ENCODE results near the gene NFKBIE.

Gene NFKBIE

DNA sequence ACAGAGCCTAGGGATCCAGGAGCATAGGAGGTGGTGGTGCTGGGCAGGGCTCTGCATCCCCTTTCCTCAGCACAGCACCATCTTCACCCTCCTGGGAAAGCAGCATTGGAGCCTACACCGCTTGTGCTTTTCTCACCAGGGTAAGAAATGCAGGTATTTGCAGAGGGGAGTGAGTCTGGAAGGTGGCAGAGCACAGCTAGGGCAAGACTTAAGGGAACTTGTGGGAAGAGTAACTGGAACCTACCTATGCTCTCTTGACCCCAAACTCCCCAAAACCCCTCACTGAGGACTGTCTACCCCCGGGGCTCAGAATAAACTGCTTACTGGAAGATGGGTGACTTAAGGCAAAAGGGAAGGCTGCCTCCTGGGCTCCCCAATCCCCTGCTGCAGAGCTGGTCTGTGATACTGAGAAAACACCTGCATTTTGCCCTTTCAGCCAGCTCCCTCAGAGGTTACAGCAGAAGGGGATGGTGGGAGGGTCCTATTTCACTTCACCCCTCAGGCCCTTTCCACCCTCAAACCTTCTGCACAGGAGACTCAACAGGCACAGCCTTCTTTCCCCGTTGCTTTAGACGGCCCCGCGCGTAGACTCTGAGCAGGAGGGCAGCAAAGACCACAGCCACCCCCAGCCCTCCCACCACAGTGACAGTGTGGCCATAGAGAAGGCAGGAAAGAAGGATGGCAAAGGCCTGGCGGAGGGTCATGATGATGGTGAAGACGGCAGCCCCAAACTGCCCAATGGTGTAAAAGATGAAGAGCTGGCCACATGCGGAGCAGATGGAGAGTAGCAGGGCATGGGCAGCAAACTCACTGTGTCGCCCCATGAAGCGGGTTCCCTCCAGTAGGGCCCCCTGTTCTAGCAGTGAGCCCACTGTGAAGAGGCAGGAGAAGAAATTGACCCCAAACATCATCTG lies 10.9 kb downstream of the NFKBIE start:
- Histone ChIP-seq H3F3A (ENCODE audit: low read depth) (peaks cover 22% of the 10 kb centered on the region), H3K9me3 (ENCODE audit: insufficient read depth, low read depth, low read length) (no peaks in the 10 kb centered on the region), H3K36me3 (ENCODE audit: insufficient read depth, low read length) (peaks cover 67% of the 10 kb centered on the region), H3K9ac (ENCODE audit: low read depth, low read length, poor library complexity, severe bottlenecking) (no peak overlapping the region), H3K4me3 (ENCODE audit: low read length, poor library complexity, severe bottlenecking) (no peak overlapping the region), H3K79me2 (ENCODE audit: insufficient read depth, low read length) (peaks cover 58% of the 10 kb centered on the region), H4K20me1 (ENCODE audit: insufficient read depth, low read length, poor library complexity, severe bottlenecking) (peaks cover 61% of the 10 kb centered on the region), H3K9me2 (replicated peaks; ENCODE audit: low read depth, low read length) (no peaks in the 10 kb centered on the region), H3K4me2 (ENCODE audit: low read depth, low read length, poor library complexity, severe bottlenecking) (peak overlapping the region; percentile 9), H3K27me3 (ENCODE audit: insufficient read depth, low read length, poor library complexity, severe bottlenecking) (no peaks in the 10 kb centered on the region), H2AFZ (ENCODE audit: low read length) (no peak overlapping the region), H3K4me1 (ENCODE audit: insufficient read depth, low read length, poor library complexity, severe bottlenecking) (peaks cover 31% of the 10 kb centered on the region)
- TF ChIP-seq, protein P1, sequence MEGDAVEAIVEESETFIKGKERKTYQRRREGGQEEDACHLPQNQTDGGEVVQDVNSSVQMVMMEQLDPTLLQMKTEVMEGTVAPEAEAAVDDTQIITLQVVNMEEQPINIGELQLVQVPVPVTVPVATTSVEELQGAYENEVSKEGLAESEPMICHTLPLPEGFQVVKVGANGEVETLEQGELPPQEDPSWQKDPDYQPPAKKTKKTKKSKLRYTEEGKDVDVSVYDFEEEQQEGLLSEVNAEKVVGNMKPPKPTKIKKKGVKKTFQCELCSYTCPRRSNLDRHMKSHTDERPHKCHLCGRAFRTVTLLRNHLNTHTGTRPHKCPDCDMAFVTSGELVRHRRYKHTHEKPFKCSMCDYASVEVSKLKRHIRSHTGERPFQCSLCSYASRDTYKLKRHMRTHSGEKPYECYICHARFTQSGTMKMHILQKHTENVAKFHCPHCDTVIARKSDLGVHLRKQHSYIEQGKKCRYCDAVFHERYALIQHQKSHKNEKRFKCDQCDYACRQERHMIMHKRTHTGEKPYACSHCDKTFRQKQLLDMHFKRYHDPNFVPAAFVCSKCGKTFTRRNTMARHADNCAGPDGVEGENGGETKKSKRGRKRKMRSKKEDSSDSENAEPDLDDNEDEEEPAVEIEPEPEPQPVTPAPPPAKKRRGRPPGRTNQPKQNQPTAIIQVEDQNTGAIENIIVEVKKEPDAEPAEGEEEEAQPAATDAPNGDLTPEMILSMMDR (conservative IDR thresholded peaks at IDR 0.05; ENCODE audit: low read length): no peak
- no peak for TF ChIP-seq EZH2phosphoT487 (IDR thresholded peaks at IDR 0.05; ENCODE audit: borderline replicate concordance)

DNA sequence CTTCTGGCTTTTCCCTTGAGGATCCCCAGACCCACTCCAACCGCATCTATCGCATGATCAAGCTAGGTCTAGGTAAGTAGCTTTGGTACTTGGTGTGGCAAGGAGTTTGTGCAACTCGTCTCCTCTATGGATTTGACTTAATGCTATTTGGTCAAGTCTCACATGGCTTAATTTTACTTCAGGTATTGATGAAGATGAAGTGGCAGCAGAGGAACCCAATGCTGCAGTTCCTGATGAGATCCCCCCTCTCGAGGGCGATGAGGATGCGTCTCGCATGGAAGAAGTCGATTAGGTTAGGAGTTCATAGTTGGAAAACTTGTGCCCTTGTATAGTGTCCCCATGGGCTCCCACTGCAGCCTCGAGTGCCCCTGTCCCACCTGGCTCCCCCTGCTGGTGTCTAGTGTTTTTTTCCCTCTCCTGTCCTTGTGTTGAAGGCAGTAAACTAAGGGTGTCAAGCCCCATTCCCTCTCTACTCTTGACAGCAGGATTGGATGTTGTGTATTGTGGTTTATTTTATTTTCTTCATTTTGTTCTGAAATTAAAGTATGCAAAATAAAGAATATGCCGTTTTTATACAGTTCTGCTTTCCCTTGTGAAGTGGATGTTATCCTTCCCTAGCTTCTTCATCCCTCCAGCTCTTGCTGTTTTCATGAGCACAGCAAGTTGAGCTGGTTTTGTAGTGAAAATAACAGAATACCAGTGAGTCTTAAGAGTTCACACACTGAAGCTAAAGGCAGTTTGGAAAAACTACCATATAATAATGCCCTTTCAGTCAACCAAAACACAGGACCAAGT lies 11.8 kb downstream of the NFKBIE start:
- H3F3A ChIP-seq (ENCODE audit: low read depth): peaks cover 22% of the 10 kb centered on the region
- H3K9me2 ChIP-seq (replicated peaks; ENCODE audit: low read depth, low read length): no peaks in the 10 kb centered on the region
- no peaks in the 10 kb centered on the region for H3K9me3 ChIP-seq (ENCODE audit: insufficient read depth, low read depth, low read length)
- H3K36me3 ChIP-seq (ENCODE audit: insufficient read depth, low read length): peaks cover 72% of the 10 kb centered on the region
- H3K79me2 ChIP-seq (ENCODE audit: insufficient read depth, low read length): peaks cover 68% of the 10 kb centered on the region
- peaks cover 70% of the 10 kb centered on the region for H4K20me1 ChIP-seq (ENCODE audit: insufficient read depth, low read length, poor library complexity, severe bottlenecking)
- no peak overlapping the region for H3K9ac ChIP-seq (ENCODE audit: low read depth, low read length, poor library complexity, severe bottlenecking)
- peaks cover 40% of the 10 kb centered on the region for H3K4me1 ChIP-seq (ENCODE audit: insufficient read depth, low read length, poor library complexity, severe bottlenecking)
- no peak overlapping the region for H2AFZ ChIP-seq (ENCODE audit: low read length)
- H3K4me3 ChIP-seq (ENCODE audit: low read length, poor library complexity, severe bottlenecking): no peak overlapping the region
- TF ChIP-seq EZH2phosphoT487 (IDR thresholded peaks at IDR 0.05; ENCODE audit: borderline replicate concordance): no peak
- TF ChIP-seq, protein P1 (conservative IDR thresholded peaks at IDR 0.05; ENCODE audit: low read length): peak; percentile 69
- H3K27me3 ChIP-seq (ENCODE audit: insufficient read depth, low read length, poor library complexity, severe bottlenecking): no peaks in the 10 kb centered on the region
- H3K4me2 ChIP-seq (ENCODE audit: low read depth, low read length, poor library complexity, severe bottlenecking): no peak overlapping the region

DNA sequence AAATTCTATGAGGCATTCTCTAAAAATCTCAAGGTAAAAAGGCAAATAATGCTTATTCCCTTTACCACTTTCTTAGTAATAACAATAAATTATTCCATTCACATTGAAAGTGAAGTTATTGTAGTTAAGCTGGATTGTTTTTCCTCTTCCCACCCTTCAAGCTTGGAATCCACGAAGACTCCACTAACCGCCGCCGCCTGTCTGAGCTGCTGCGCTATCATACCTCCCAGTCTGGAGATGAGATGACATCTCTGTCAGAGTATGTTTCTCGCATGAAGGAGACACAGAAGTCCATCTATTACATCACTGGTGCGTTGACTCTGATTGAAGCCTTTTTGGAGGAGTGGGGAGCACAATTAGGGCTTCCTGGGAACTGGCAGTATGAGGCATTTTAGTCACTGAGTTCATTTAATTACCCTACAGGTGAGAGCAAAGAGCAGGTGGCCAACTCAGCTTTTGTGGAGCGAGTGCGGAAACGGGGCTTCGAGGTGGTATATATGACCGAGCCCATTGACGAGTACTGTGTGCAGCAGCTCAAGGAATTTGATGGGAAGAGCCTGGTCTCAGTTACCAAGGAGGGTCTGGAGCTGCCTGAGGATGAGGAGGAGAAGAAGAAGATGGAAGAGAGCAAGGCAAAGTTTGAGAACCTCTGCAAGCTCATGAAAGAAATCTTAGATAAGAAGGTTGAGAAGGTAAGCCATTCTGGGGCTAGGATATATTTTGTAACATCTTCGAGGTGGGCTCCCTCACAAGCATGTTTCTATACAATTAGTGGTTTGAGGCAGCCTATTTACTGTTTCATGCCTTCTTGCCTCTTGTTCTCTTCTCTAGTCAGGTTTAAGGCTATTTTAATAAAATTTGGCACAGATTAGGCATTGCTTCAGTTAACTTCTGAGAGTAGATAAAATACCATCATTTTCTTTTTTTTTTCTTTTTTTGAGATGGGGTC lies 13.5 kb downstream of the NFKBIE start:
- Histone ChIP-seq H3K4me1 (ENCODE audit: insufficient read depth, low read length, poor library complexity, severe bottlenecking) (peaks cover 44% of the 10 kb centered on the region), H2AFZ (ENCODE audit: low read length) (no peak overlapping the region), H3K79me2 (ENCODE audit: insufficient read depth, low read length) (peaks cover 81% of the 10 kb centered on the region), H3K4me3 (ENCODE audit: low read length, poor library complexity, severe bottlenecking) (no peak overlapping the region), H3K4me2 (ENCODE audit: low read depth, low read length, poor library complexity, severe bottlenecking) (peak overlapping the region; percentile 96), H3K27me3 (ENCODE audit: insufficient read depth, low read length, poor library complexity, severe bottlenecking) (peaks cover 3% of the 10 kb centered on the region), H4K20me1 (ENCODE audit: insufficient read depth, low read length, poor library complexity, severe bottlenecking) (peaks cover 86% of the 10 kb centered on the region), H3K9me2 (replicated peaks; ENCODE audit: low read depth, low read length) (no peaks in the 10 kb centered on the region), H3K9ac (ENCODE audit: low read depth, low read length, poor library complexity, severe bottlenecking) (no peak overlapping the region), H3F3A (ENCODE audit: low read depth) (peaks cover 22% of the 10 kb centered on the region), H3K9me3 (ENCODE audit: insufficient read depth, low read depth, low read length) (no peaks in the 10 kb centered on the region), H3K36me3 (ENCODE audit: insufficient read depth, low read length) (peaks cover 75% of the 10 kb centered on the region)
- TF ChIP-seq EZH2phosphoT487 (IDR thresholded peaks at IDR 0.05; ENCODE audit: borderline replicate concordance): no peak
- TF ChIP-seq, protein P1 (conservative IDR thresholded peaks at IDR 0.05; ENCODE audit: low read length): no peak
